Measurements from ENCODE around the gene PTPA.

DNA sequence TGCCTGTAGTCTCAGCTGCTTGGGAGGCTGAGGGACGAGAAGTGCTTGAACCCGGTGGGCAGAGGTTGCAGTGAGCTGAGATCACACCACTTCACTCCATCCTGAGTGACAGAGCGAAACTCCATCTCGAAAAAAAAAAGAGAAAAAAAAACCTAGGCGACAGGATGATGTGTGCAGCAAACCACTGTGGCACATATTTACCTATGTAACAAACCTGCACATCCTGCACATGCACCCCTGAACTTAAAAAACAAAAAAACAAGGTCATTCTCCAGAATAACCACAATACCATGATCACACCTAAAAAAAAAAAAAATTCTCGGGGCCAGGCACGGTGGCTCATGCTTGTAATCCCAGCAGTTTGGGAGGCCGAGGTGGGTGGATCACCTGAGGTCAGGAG, 37.8 kb upstream of the PTPA start:
- TF ChIP-seq GATA2 (IDR thresholded peaks at IDR 0.05; ENCODE audit: low read depth, low read length): no peak
- TF ChIP-seq GATA3 (IDR thresholded peaks at IDR 0.05; ENCODE audit: low read depth, low read length): no peak
